GM12878 (cell line): ENCODE measurements around the gene MACROD2.

Experiments used
- BHLHE40 ChIP-seq, 2 experiments: fragments of 450-650 bp in 1 of 2; IDR thresholded peaks; 2 replicates each; pipeline ENCODE4 v1.6.1; 2011 to 2017; ENCODE audit warnings: low read depth in 2 of 2, borderline replicate concordance in 1 of 2, improper control_type of control experiment in 1 of 2, low read length in 1 of 2, mild to moderate bottlenecking in 1 of 2
- EP300 ChIP-seq, 2 experiments: fragments of 150-350 bp in 1 of 2; IDR thresholded peaks; 2 replicates each; pipeline ENCODE4 v1.6.1; 2011 to 2012; ENCODE audit warnings: low read depth in 2 of 2, low read length in 2 of 2, borderline replicate concordance in 1 of 2, improper control_type of control experiment in 1 of 2, inconsistent platforms in 1 of 2; ENCODE audit not compliant: control insufficient read depth in 1 of 2
- RCOR1 ChIP-seq: conservative IDR thresholded peaks from 2 replicates; pipeline ENCODE4 v1.6.1; 2012; ENCODE audit warnings: low read depth, low read length, improper control_type of control experiment
- RFX5 ChIP-seq: IDR thresholded peaks from 2 replicates; pipeline ENCODE4 v1.6.1; 2011; ENCODE audit warnings: low read depth, low read length, improper control_type of control experiment
- SIX5 ChIP-seq: IDR thresholded peaks from 2 replicates; pipeline ENCODE4 v1.6.1; 2011; ENCODE audit warnings: mild to moderate bottlenecking, low read depth, low read length, moderate library complexity; ENCODE audit not compliant: severe bottlenecking
- ZNF217 ChIP-seq: fragments of 450-650 bp; IDR thresholded peaks from 2 replicates; pipeline ENCODE4 v1.6.1; 2017; ENCODE audit warnings: antibody characterized with exemption, mild to moderate bottlenecking
- ZNF384 ChIP-seq: IDR thresholded peaks from 2 replicates; pipeline ENCODE4 v1.6.1; 2012; ENCODE audit warnings: low read depth, mild to moderate bottlenecking, low read length, improper control_type of control experiment, borderline replicate concordance
- TF ChIP-seq, protein P1 (sequence below), 3 experiments: IDR thresholded peaks in 2 of 3; conservative IDR thresholded peaks in 1 of 3; 2 replicates each; pipeline ENCODE4 v1.5.1; 2011; ENCODE audit warnings: low read depth in 3 of 3, low read length in 3 of 3, mild to moderate bottlenecking in 3 of 3, control low read depth in 2 of 3, moderate library complexity in 2 of 3, inconsistent platforms in 1 of 3, mixed read lengths in 1 of 3; ENCODE audit not compliant: control insufficient read depth in 2 of 3, insufficient read depth in 1 of 3; ENCODE audit errors: extremely low read depth in 1 of 3

DNA sequence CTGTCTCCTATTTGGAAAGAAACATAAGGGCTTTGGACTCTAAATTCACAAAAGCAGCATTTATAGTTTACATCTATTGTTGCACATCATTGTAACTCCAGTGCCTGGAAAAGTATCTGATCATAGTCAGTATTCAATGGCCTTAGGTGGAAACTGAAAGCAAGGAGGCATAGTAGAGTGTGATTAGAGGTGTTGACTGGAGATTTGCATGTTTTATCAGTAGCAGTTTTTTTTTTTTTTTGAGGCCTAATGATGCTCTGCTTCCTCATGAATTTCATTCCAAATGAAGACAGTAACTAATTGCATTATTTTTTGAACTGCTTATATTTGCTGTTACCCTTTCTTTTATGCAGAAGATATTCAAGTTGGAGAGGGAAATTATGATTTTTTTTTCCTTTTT is 555.3 kb downstream of the MACROD2 start:
- TF ChIP-seq BHLHE40 (IDR thresholded peaks at IDR 0.05; ENCODE audit: borderline replicate concordance in 1 of 2, low read depth in 2 of 2, low read length in 1 of 2) (no peak), ZNF384 (peak; percentile 52; the same call in 1 of the 2 replicates), RFX5 (no peak), RCOR1 (no peak), SIX5 (no peak), ZNF217 (no peak), EP300 (IDR thresholded peaks at IDR 0.05; ENCODE audit: borderline replicate concordance in 1 of 2, control insufficient read depth in 1 of 2, low read depth in 2 of 2, low read length in 2 of 2) (no peak)
- TF ChIP-seq, protein P1, sequence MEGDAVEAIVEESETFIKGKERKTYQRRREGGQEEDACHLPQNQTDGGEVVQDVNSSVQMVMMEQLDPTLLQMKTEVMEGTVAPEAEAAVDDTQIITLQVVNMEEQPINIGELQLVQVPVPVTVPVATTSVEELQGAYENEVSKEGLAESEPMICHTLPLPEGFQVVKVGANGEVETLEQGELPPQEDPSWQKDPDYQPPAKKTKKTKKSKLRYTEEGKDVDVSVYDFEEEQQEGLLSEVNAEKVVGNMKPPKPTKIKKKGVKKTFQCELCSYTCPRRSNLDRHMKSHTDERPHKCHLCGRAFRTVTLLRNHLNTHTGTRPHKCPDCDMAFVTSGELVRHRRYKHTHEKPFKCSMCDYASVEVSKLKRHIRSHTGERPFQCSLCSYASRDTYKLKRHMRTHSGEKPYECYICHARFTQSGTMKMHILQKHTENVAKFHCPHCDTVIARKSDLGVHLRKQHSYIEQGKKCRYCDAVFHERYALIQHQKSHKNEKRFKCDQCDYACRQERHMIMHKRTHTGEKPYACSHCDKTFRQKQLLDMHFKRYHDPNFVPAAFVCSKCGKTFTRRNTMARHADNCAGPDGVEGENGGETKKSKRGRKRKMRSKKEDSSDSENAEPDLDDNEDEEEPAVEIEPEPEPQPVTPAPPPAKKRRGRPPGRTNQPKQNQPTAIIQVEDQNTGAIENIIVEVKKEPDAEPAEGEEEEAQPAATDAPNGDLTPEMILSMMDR (IDR thresholded peaks at IDR 0.05 in 2 of 3, conservative IDR thresholded peaks at IDR 0.05 in 1 of 3; ENCODE audit: control insufficient read depth in 2 of 3, extremely low read depth in 1 of 3, insufficient read depth in 1 of 3, low read depth in 3 of 3, low read length in 3 of 3): no peak
